ENCODE measurements around the gene DLX2.

Gene DLX2

DNA sequence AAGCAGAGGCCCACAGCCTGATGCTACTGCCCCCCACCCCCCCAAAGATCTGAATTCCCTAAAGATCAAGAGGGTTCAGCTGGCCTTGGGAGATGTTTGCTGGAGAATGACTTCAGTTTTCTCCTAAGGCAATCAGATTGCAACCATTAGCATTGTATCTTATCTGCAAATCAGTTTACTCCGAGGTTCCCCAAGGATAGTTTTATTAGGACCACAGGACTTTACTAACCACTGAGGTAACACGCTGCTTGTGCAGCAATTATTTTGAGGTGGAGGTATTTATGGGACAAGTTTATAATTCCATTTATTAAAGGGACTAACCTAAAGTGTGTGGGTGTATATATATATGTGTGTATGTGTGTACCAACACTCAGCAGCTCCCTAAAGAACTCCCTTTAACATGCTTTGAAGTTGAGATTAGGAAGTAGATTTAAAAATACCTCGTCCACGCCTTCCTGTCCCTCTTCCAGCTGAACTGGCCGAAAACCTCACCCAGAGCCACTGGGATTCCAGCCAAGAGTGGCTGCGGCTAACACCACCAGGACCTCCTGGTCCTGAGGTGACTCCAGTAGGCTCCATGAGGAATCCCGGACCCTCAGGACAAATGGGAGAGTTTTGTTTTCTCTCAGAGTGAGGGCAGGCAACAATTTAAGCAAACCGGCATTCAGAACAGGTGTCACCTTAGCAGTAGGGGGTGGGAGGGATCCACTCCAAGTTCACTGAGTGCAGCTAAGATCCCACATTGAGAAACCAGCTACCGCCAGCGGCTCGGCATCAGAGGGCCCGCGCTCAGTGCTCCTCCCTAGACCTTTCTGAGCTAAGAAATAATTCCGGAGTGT is 20.4 kb downstream of the DLX2 start:
- H3K4me3 ChIP-seq (ENCODE audit: control insufficient read depth, low read depth, low read length): peak overlapping the region; percentile 38
- TF ChIP-seq, protein P1, sequence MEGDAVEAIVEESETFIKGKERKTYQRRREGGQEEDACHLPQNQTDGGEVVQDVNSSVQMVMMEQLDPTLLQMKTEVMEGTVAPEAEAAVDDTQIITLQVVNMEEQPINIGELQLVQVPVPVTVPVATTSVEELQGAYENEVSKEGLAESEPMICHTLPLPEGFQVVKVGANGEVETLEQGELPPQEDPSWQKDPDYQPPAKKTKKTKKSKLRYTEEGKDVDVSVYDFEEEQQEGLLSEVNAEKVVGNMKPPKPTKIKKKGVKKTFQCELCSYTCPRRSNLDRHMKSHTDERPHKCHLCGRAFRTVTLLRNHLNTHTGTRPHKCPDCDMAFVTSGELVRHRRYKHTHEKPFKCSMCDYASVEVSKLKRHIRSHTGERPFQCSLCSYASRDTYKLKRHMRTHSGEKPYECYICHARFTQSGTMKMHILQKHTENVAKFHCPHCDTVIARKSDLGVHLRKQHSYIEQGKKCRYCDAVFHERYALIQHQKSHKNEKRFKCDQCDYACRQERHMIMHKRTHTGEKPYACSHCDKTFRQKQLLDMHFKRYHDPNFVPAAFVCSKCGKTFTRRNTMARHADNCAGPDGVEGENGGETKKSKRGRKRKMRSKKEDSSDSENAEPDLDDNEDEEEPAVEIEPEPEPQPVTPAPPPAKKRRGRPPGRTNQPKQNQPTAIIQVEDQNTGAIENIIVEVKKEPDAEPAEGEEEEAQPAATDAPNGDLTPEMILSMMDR (IDR thresholded peaks at IDR 0.05; ENCODE audit: control insufficient read depth, insufficient read depth, low read depth, low read length, missing control alignments): no peak
- DNase-seq (ENCODE audit: low read depth): no peak

DNA sequence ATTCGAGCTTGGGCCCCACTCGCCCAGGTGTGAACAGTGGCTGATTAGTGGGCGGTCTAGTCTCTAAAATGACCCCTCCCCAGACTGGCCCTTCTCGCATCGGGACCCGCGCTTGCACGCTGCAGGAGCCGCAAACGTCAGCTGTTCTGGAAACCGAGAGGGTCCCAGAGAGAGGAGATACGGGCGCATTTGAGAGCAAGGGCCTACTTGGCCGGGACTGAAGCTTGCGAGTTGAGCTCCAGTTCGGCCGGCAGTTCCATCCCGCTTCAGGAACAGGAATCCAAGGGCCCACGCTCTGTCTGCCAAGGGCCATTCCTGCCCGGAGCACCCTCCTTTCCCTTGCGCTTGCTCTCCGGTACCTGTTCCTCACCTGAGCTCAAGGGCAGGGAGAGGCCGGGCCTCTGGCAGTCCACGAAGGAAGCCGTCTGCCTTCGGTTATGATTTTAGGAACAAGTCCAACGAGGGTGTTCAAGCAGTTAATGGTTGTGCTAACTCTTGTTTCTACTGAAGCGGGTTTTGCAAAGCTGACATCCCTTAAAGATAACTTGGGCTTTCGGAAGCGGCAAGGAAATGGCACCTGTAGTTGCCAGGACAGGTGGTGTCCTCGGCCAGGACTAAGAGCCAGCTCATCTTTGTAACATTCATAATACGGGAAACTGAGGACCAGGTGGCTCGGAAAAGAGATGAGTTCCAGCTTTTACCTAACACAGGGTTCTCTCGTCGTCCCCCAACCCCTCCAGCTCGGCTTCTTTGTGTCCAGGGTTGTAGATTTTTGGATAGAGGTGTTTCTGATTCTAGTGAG is 21.3 kb downstream of the DLX2 start:
- TF ChIP-seq, protein P1 (IDR thresholded peaks at IDR 0.05; ENCODE audit: control insufficient read depth, insufficient read depth, low read depth, low read length, missing control alignments): no peak
- no peak for DNase-seq (ENCODE audit: low read depth)

GRCh38 chr2:172080641-172081220 is 22.0 kb downstream of the DLX2 start:
- H3K4me3 ChIP-seq (ENCODE audit: control insufficient read depth, low read depth, low read length): no peak overlapping the region
- DNase-seq (ENCODE audit: low read depth): no peak
- TF ChIP-seq, protein P1 (IDR thresholded peaks at IDR 0.05; ENCODE audit: control insufficient read depth, insufficient read depth, low read depth, low read length, missing control alignments): no peak

More for the DNA sequence above, 21.3 kb downstream of the DLX2 start:
- H3K4me3 ChIP-seq (ENCODE audit: control insufficient read depth, low read depth, low read length): no peak overlapping the region

- no peak overlapping the region for H3K4me3 ChIP-seq (ENCODE audit: control insufficient read depth, low read depth, low read length)
- TF ChIP-seq, protein P1 (IDR thresholded peaks at IDR 0.05; ENCODE audit: control insufficient read depth, insufficient read depth, low read depth, low read length, missing control alignments): no peak
- DNase-seq (ENCODE audit: low read depth): no peak
Measured at GRCh38 chr2:172079838-172080640, 22.7 kb downstream of the DLX2 start.

- H3K4me3 ChIP-seq (ENCODE audit: control insufficient read depth, low read depth, low read length): no peak overlapping the region
- TF ChIP-seq, protein P1 (IDR thresholded peaks at IDR 0.05; ENCODE audit: control insufficient read depth, insufficient read depth, low read depth, low read length, missing control alignments): no peak
- DNase-seq (ENCODE audit: low read depth): no peak
Measured at GRCh38 chr2:172079416-172079815, 23.3 kb downstream of the DLX2 start.

- TF ChIP-seq, protein P1 (IDR thresholded peaks at IDR 0.05; ENCODE audit: control insufficient read depth, insufficient read depth, low read depth, low read length, missing control alignments): no peak
- DNase-seq (ENCODE audit: low read depth): no peak
- no peak overlapping the region for H3K4me3 ChIP-seq (ENCODE audit: control insufficient read depth, low read depth, low read length)
Measured at GRCh38 chr2:172074254-172074653, 28.4 kb downstream of the DLX2 start.
